GM06990 (cell line): ENCODE measurements around the gene CCAR1.
"Not testable (repeated sequence)": the region's sequence is repeated elsewhere in the genome, so short reads cannot be mapped to it uniquely, and the experiment has no call there.

Source experiments
- DNase-seq: peaks from one replicate; pipeline ENCODE4 v3.0.0-alpha.2; 2011; ENCODE audit not compliant: insufficient read length; ENCODE audit errors: extremely low read depth
- H3K27me3 ChIP-seq: replicated peaks from 2 replicates; pipeline ENCODE4 v1.6.0; 2011; ENCODE audit warnings: low read length; ENCODE audit not compliant: control insufficient read depth, insufficient read depth
- H3K36me3 ChIP-seq: 2 replicates; pipeline ENCODE4 v1.5.1; 2011; ENCODE audit warnings: low read length; ENCODE audit not compliant: control insufficient read depth, insufficient read depth
- H3K4me3 ChIP-seq: replicated peaks from 2 replicates; pipeline ENCODE4 v1.5.1; 2011; ENCODE audit warnings: low read depth, mild to moderate bottlenecking, control low read depth, low read length
- CTCF ChIP-seq: IDR thresholded peaks from 2 replicates; pipeline ENCODE4 v1.5.1; 2011; ENCODE audit warnings: low read length, control low read depth, mild to moderate bottlenecking, inconsistent platforms; ENCODE audit not compliant: insufficient read depth, poor library complexity, severe bottlenecking

Gene CCAR1

GRCh38 chr10:68732651-68733050 lies 11.6 kb downstream of the CCAR1 start:
- DNase-seq: no peak
- no peak overlapping the region for H3K4me3 ChIP-seq
- peaks cover 12% of the 10 kb centered on the region for H3K36me3 ChIP-seq
- TF ChIP-seq CTCF: no peak
- no peaks in the 10 kb centered on the region for H3K27me3 ChIP-seq

- TF ChIP-seq CTCF: no peak
- Histone ChIP-seq H3K27me3 (no peaks in the 10 kb centered on the region), H3K36me3 (peaks cover 14% of the 10 kb centered on the region), H3K4me3 (no peak overlapping the region)
- no peak for DNase-seq
Measured at GRCh38 chr10:68734349-68734748, 13.3 kb downstream of the CCAR1 start.

GRCh38 chr10:68735119-68735518 lies 14.1 kb downstream of the CCAR1 start:
- Histone ChIP-seq H3K4me3 (no peak overlapping the region), H3K36me3 (peaks cover 12% of the 10 kb centered on the region), H3K27me3 (no peaks in the 10 kb centered on the region)
- no peak for DNase-seq
- no peak for TF ChIP-seq CTCF

GRCh38 chr10:68735739-68736138 lies 14.7 kb downstream of the CCAR1 start:
- H3K4me3 ChIP-seq, H3K36me3 ChIP-seq: not testable (repeated sequence)

GRCh38 chr10:68740676-68741075 lies 19.6 kb downstream of the CCAR1 start:
- not testable (repeated sequence) for H3K27me3 ChIP-seq, DNase-seq, H3K4me3 ChIP-seq
- peaks cover 12% of the 10 kb centered on the region for H3K36me3 ChIP-seq

More at GRCh38 chr10:68735739-68736138, 14.7 kb downstream of the CCAR1 start:
- DNase-seq, H3K27me3 ChIP-seq: not testable (repeated sequence)

GRCh38 chr10:68742397-68742796 lies 21.4 kb downstream of the CCAR1 start:
- Histone ChIP-seq H3K36me3 (peaks cover 13% of the 10 kb centered on the region), H3K4me3 (no peak overlapping the region), H3K27me3 (no peaks in the 10 kb centered on the region)
- no peak for TF ChIP-seq CTCF
- no peak for DNase-seq

GRCh38 chr10:68752711-68753350 lies 31.8 kb downstream of the CCAR1 start:
- H3K27me3 ChIP-seq: no peaks in the 10 kb centered on the region
- DNase-seq: no peak
- no peak for TF ChIP-seq CTCF
- no peak overlapping the region for H3K4me3 ChIP-seq
- H3K36me3 ChIP-seq: peaks cover 14% of the 10 kb centered on the region
